SK-N-MC (cell line): ENCODE data around the gene ZNF644.

Source experiments
- EZH2 ChIP-seq: fragments of 200-600 bp; sonication (generic); IDR thresholded peaks from one replicate; pipeline ENCODE4 v1.6.1; 2017; ENCODE audit warnings: antibody characterized with exemption
- FOXP2 ChIP-seq: optimal IDR thresholded peaks from 2 replicates; pipeline ENCODE3; 2011; ENCODE audit warnings: mild to moderate bottlenecking, moderate library complexity; ENCODE audit not compliant: insufficient read depth; ENCODE audit errors: extremely low read length, control extremely low read depth
- POLR2AphosphoS5 ChIP-seq: IDR thresholded peaks from 2 replicates; pipeline ENCODE4 v1.6.1; 2012; ENCODE audit warnings: mild to moderate bottlenecking, low read depth, low read length, borderline replicate concordance

- TF ChIP-seq POLR2AphosphoS5: no peak
- TF ChIP-seq FOXP2: no peak
- no peak for TF ChIP-seq EZH2
Observed at GRCh38 chr1:91059157-91059556, 37.3 kb upstream of the ZNF644 start.
